ENCODE measurements around the gene SLC41A3. TPM values are rescaled to one million over a fixed set of nuclear protein-coding genes. Genes with fewer than 3 reads are reported as not detected.

Gene SLC41A3
- total RNA-seq, 1 donor from 2014 or later, result 45.7 TPM

DNA sequence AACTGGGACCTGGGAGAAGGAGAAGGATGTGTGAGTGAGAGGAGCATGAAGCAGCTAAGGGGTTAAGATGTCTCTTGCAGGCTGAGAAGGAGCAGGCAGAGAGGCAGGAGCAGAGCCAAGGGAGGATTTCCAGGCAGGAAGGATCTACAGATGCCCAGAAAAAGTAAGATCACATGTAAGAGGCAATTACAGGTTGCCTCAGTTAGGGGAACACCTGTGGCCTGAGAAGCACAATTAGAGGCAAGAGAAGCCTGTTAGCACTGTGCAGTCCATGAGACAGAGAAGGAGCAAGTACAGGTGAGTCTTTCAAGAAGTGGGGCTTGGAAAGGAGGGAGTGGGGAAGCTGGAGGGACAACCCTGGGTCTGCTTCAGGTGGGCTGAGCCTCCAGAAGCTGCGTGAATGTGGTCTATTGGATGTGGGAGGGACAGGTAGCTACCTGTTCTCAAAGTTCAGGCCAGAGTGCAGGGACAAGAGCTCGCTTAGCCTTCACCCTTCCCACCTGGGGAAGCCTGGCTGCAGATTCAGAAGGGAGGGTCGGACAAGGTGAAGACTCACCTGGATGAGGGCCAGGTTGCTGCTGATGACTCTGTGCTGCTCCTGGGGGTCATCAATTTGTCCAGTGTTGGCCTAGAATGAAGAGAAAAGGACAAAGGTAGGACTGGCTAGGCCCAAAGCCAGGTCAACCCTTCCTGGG is 50.7 kb downstream of the SLC41A3 start:
- no peak for DNase-seq (ENCODE audit: extremely low read depth, low read depth, low spot score)

DNA sequence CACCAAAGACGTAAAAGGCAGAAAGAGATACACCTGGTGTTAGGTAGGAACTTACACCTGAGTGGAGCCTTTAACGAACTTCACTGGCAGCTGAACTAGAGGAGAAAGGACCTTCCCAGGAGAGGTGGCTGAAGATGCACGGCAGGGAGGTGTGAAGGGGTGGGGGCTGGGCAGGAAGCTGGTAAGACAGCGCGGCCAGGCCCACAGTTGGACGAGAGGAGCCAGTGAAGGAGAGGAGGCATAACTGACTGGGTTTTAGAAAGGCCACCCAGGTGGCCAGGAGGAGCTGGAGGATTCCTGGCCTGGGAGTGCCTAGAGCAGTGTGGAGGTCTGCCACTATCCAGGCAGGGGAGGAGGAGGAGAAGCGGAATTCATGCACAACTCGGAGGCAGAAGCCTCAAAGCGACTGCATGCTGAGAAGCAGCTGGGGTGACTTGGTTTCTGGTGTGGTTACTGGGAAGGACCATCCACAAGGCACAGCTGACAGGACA is 51.9 kb downstream of the SLC41A3 start:
- DNase-seq (ENCODE audit: extremely low read depth, low read depth, low spot score), result no peak

DNA sequence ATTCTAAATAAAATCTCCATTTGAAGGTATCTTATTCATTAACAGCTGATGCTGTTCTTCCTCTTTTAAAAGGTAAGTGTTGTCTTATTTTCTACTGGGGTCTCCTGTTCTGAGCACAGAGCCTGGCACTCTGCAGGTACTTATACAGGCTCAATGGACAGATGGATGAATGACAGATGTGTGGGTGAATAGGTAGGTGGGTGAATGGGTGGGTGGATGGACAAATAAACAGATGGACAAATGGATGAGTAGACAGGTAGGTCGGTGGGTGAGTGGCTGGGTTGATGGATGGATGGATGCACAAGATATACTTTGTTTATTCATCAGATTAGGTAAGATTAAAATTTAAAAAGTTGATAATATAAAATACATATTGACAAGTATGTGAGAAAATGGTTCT is 53.5 kb downstream of the SLC41A3 start:
- DNase-seq (ENCODE audit: extremely low read depth, low read depth, low spot score), result no peak

DNA sequence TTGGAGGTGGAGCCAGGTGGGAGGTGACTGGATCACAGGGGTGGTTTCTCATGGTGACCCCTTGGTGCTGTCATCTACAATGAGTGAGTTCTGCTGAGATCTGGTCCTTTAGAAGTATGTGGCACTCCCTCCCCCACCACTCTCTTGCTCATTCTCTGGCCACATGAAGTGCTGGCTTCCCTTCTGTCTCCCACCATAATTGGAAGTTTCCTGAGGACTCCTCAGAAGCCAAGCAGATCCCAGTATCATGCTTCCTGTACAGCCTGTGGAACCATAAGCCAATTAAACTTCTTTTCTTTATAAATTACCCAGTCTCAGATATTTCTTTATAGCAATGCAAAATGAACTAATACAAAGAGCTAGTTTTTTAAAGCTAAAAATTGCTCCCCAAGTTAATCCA is 54.7 kb downstream of the SLC41A3 start:
- DNase-seq (ENCODE audit: extremely low read depth, low read depth, low spot score), result no peak

DNA sequence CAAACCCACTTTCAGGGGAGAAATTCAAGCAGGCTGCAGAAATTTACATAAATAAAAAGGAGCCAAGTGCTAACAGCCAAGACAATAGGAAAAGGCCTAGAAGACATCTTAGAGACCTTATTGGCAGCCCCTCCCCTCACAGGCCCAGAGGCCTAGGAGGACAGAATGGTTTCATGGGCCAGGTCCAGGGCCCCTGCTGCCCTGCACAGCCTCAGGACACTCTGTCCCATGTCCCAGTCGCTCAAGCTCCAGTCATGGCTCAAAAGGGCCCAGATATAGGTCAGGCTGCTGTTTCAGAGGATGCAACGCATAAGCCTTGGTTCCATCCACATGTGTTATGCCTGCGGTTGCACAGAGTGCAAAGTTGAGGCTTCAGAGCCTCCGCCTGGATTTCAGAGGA is 55.8 kb downstream of the SLC41A3 start:
- DNase-seq (ENCODE audit: extremely low read depth, low read depth, low spot score), result no peak

DNA sequence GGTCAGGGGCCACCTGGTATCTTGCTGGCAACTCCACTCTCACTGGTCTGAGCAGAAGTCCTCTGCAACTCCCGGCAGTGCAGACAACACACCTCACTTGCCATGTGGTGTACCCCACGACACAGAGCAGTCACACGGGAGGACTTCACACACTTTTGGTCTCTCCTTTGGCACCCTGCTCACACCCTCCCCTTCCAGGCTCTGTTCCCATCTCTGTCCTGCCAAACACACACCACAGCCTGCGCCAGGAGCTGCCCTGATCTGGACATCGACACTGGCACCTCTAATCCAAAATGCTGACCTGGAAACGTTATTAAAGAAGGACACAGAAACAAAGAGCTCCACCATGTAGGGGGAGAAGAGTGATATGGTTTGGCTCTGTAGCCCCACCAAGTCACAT is 57.2 kb downstream of the SLC41A3 start:
- no peak for DNase-seq (ENCODE audit: extremely low read depth, low read depth, low spot score)

DNA sequence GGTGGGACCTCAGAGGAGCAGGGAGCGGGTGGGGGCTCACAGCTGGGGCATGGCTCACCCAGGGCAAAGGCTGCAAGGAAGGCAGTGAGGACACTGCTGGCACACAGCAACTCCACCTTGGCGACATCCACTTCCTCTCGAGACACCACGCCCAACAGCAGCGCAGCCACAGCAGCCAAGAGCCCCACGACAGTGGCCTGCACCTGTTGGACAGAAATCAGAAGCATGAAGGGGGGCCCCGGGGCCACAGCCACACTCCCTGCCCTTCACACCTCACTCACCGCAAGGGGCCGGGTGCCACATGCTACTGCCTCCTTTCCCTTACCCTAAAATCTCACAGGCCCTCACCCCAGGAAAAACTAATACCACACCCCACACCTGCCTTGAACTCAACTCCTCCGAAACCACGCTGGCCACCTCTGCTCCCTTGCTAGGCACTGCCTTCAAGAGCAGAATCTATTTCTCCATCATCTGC is 57.6 kb downstream of the SLC41A3 start:
- DNase-seq (ENCODE audit: extremely low read depth, low read depth, low spot score), result no peak

DNA sequence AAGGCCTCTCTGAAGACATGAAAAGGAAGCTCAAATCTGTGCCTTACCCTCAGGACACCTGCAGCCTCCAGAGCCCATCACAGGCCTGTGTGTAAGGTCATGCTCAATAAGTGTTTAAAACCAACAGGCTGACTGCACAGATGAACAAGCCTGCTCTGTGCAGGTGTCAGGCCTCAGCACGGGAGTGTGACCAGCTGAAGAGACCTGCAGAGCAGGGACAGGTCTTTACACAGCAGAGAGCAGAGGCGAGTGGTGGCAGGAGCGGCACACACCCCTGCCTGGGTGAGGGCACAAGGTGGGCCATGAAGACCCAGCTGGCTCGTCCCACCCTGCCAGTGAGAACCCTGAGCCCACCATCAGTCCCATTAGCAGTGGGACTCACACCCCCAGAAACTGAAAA is 58.1 kb downstream of the SLC41A3 start:
- DNase-seq (ENCODE audit: extremely low read depth, low read depth, low spot score), result no peak

DNA sequence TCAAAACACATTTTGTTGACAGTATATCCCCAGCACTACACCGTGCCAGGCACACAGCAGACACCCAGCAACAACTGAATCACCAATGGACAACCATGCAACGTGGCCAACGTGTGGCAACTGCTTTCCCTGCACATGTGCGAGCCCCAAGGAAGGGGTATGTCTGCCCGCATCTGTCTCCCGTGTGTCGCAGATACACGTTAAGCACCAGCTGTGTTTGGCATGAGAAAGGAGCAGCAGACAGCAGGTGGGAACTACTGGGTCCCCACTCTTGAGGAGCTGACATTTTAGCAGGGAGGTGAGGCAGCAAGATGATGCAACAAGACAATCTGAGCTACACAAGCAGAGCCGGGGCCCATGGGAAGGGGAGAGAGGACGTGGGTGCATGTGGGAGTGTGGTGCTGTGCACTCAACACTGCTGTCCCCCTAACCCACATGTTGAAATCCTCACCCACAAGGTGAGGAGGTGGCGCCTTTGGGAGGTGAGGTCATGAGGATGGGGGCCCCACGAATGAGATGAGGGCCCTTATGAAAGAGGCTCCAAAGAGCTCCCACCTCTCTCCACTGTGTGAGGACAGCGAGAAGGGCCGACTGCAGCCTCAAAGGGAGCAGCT is 58.7 kb downstream of the SLC41A3 start:
- no peak for DNase-seq (ENCODE audit: extremely low read depth, low read depth, low spot score)

DNA sequence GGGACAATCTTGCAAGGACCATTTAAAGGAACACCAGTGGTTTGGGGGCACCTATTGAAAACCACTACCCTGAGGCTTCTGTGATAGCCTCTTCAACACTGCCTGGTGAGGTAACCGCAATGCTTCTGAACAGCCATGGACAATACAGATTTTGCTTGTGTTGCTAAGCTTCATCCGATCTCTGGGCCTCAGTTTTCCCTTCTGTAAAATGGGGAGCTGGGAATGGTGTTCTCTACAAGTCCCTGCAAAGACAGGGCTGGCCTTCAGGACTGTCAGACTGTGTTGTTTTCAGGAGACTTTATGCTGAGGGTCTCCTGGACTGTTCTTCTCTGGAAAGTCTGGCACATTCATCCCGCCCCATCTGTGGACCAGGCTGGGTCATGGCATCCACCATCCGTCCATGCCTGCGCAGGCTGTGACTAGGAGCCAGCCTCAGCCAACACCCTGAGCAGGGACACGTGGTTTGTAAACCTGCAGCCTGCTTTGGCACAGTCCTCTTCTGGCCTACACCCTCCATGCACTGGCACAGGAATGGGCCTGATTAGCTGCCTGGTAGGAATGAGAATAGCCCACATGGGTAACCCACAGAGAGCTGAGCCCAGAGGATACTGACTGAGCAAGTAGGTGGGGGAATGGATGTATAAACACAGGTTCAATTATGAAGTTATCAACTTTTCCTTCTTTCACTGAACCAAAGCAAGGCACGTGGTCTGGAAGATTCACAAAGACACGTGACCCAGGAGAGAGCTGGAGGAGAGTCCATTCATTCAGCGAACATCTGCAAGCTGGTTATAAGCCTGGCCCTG is 59.7 kb downstream of the SLC41A3 start:
- no peak for DNase-seq (ENCODE audit: extremely low read depth, low read depth, low spot score)

DNA sequence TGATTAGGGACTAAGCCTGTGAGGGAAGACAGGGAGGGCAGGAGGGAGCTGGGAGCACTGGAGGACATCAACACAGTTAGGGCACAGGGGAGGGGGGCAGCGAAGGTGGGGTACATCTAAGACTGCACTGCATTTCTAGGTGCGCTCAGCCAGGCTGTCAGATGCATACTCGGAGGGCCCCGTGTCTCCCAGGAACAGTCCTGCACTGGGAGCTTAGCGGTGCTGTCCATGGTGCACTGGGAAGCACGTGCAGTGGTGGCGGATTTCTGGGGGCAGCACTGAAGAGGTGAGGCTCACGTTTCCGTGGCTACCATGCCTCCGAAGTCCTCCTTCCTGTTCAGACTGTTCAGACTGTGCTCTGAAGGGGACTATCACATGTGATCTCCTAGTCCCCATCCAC is 60.5 kb downstream of the SLC41A3 start:
- DNase-seq (ENCODE audit: extremely low read depth, low read depth, low spot score), result no peak

DNA sequence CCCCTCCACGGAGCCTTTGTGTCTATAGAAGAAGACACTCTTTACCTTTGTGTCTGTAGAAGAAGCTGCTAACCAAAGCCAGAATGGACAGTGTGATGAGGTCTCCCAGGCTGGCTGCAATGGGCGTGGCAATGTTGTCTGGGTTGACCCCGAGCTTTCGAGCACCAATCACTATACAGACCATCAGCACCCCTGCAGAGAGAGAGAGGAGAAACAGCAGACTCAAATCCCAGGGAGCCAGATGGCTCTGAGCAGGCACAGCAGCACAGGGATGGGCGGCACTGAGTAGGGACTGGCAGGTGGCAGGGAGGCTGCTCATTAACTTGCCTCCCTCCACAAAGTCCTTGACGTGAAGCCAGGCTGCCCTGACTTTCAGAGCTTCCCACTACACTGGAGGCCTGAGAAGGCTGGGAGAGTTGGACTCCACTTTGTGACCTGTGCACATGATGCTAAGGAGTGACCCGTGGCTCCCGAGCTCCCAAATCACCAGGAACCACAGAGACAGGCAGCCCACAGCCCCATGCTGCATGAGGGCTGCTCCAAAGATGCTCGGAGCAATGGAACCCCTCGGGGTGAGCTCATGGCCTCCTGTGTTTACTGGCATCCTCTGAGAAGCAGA is 61.1 kb downstream of the SLC41A3 start:
- no peak for DNase-seq (ENCODE audit: extremely low read depth, low read depth, low spot score)

DNA sequence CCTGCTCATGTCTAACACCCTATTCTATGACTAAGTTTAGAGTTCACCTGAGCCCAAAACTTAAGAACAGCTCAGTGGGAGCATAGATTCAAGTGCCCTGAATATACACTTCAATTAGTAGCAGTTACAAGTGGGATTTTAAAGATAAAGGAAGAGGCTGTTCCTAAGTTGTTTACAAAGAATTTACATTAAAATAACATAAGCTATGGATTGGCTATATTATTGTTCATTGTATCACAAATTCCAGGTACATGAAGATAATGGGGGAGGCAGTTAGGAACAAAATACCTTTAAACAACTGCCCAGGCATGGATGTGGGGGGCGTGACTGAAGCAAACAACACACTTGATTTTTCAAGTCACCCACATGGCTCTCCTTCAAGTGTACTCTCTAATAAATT is 62.2 kb downstream of the SLC41A3 start:
- no peak for DNase-seq (ENCODE audit: extremely low read depth, low read depth, low spot score)

DNA sequence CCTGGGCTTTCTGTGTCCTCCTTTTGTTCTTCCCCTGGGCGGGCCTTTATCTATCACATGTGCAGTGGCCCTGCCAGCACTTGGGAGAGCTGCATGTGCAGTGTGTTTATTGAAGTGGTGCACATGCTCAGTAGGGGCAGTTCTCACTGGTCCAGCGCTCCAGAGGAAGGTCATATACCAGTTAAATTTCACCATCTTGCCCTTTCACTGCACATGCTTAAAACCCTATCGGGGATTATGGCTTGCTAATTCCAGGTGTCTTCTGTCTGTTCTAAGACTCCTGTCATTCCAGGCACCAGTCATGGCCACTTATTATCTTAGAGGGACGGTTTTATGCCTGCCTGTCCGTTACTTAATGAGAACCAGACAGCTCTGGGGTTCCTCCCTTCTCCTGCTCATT is 62.7 kb downstream of the SLC41A3 start:
- DNase-seq (ENCODE audit: extremely low read depth, low read depth, low spot score), result no peak

DNA sequence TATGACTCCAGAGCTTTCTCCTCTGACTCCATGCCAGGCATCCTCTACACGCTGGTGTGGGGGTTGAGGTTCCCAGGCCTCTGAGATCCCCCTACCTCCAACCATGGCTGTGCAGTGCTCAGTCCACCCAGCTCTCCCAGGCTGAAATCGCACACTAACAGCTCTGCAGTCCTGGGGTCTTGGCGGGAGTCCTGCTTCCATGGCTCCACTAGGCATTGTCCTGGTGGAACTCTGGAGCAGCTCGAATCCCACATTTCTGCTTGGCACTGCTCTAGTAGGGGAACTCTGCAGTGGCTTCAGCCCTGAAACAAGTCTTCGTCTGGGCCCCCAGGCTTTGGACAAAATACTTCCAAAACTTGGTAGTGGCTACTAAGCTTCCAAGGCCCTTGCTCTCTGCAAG is 64.2 kb downstream of the SLC41A3 start:
- DNase-seq (ENCODE audit: extremely low read depth, low read depth, low spot score), result no peak

DNA sequence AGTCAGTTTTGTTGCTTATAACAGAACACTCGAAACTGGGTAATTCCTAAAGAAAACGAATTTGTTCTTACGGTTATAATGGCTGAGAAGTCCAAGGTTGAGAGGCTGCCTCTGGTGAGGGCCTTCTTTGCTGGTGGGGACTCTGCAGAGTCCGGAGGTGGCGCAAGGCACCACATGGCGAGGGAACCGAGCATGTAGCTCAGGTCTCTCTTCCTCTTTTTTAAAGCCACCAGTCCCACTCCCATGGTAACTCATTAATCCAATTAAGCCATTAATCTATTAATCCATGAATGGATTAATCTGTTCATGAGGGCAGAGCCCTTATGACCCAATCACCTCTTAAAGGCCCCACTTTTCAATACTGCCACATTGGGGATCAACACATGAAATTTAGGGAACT is 64.9 kb downstream of the SLC41A3 start:
- DNase-seq (ENCODE audit: extremely low read depth, low read depth, low spot score), result no peak

DNA sequence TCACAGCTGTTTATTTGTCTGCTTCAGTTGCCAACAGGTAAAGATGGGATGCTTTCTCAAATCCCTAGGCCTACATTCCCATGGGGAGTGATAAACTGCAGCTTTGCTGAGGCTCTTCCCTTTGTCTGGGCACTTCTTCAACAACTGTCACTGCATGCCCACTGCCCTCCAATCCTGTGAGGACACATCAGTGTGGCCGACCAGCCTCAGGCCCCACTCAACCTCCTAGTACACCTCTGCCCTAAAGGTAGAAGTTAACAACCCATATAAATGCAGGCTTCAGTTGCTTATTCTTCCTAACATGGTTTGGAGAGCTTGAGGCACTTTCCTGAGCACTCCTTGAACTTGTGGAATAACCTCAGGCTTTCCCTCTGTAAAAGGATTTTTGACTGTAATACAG is 65.4 kb downstream of the SLC41A3 start:
- no peak for DNase-seq (ENCODE audit: extremely low read depth, low read depth, low spot score)

DNA sequence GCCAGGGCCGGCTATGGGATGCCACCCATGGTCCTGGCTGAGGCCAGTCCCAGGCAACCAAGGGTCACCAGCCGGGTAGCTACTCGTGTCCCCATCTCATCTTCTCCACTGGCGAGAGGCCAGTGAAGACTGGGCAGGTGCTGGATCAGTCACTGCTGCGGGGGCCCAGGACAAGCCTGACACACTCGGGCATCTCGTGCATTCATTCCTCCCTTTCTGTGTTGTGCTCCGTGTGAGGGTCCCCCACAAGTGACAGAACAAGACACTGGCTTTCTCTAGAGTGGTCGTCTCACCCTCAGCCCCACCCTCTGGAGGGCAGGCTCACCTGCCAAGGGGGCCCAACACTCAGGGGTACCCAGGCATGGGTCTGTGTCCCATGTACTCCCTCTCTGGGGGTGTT is 66.6 kb downstream of the SLC41A3 start:
- no peak for DNase-seq (ENCODE audit: extremely low read depth, low read depth, low spot score)

DNA sequence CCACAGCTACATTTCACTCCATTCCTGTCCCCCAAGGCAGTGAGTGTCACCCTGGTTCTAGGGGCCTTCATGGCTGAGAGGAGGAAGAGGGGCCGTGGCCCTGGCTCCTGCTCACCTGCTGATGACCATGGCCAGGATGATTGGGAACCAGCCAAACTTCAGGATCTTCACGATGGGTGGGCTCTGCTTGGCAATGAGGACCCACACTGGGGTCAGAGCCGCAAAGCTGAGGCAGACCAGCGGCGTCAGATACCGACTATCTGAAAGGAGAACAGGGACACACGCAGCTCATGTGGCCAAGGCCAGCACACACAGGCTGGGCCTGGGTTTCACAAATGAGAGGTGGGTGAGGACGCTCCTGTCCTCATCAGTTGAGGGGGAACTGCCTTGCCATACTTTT is 67.3 kb downstream of the SLC41A3 start:
- no peak for DNase-seq (ENCODE audit: extremely low read depth, low read depth, low spot score)

DNA sequence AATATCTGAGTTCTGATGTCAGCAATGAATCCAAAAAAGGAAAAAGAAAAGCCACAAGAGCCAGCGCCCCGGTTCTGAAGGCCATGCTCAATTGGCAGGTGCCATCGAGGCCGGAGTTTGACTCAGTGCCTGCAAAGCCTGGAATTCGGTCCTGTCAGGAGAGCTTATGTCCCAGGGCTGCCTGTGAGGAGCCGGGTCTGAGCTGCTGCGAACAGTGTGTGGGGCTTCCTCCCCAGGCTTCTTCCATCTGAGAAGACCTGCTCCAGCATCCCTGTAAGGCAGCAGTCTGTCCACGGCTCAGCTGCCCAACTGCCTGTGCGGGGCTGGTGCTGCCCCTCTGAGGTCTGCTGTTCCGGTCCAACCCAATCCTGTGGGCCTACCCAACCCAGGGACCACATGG is 68.8 kb downstream of the SLC41A3 start:
- DNase-seq (ENCODE audit: extremely low read depth, low read depth, low spot score), result no peak

DNA sequence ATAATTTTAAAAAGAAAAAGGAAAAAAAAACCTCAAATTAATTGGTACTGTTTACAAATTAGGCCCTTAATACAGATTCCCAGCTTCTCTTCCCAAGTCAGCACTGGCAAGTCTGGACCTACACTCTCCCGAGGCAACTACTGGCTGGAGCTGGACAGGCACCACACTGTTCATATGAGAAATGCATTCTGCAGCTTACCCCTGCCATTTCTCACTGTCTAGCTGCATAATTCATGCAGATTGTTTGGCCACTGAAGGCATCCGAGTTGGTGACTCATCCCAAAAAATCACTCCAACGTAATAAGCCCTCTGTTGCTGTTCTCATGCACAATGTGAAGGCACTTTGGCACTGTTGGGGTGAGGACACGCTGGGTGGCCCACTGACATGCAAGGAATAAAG is 69.7 kb downstream of the SLC41A3 start:
- no peak for DNase-seq (ENCODE audit: extremely low read depth, low read depth, low spot score)

All from glomerular endothelial cell (primary cell).